ENCODE results near the gene MAPK13.
"Not testable (repeated sequence)": the region's sequence is repeated elsewhere in the genome, so short reads cannot be mapped to it uniquely, and the experiment has no call there.

MAPK13 gene

DNA sequence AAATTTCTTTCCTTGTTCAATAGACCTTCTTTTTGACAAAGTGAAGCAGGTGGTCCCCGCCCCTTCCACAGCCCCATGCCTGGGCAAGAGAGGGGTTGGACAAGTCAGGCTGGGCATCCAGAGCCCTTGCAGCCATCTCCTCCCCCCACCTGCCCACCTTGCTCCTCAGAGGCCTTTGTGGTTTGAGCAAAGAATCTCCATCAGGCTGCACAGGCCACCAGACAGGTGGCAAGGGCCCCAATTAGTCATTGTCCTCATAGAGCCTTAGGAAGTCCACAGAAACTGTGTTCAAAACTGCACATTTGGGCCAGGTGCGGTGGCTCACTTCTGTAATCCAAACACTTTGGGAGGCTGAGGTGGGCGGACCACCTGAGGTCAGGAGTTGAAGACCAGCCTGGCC lies 1.5 kb upstream of the MAPK13 start:
- DNase-seq, result no peak

DNA sequence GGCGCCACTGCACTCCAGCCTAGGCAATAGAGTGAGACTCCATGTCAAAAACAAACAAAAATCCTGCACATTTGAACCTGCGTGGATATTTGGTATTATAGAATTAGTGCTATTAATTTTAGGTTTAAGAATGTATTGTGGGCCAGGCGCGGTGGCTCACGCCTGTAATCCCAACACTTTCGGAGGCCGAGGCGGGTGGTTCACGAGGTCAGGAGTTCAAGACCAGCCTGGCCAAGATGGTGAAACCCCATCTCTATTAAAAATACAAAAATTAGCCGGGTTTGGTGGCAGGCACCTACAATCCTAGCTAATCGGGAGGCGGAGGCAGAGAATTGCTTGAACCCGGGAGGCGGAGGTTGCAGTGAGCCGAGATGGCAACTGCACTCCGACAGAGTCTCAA lies 979 bp upstream of the MAPK13 start:
- not testable (repeated sequence) for DNase-seq

- peak; percentile 49 for DNase-seq
Observed at GRCh38 chr6:36130667-36131510, 576 bp downstream of the MAPK13 start.

DNA sequence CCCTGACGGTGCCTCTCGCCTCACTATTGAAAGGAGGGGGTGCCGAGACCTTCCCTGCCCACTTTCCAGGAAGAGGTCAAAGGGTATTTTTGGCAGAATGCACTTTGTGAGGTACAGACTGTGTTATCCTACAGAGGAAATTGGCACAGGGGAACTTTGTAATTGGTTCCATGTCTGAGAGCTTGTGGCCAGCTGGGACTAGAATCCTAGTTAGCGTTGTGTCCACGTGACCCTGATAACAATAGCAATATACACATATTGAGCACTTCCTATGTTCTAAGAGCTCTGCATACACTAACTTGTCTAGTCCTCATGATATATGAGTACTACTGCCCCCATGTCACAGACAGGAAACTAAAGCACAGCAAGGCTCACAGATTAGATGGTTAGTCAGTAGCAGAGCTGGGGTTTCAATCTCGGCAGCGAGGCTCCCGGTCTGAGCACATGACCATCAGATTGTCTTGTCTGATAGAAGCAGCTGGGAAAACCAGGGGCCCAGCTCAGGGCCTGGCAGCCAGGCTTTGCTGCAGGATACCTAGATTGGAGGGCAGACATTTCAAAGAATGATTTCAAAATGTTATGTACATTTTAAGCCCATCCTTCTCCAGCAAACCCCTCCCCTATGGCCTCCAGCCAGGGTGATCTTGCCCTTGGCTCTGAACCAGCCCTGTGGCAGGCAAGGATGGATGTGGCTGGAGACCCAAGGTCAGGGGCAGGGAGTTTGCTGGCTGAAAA lies 1.4 kb downstream of the MAPK13 start:
- DNase-seq, result peak; percentile 77

DNA sequence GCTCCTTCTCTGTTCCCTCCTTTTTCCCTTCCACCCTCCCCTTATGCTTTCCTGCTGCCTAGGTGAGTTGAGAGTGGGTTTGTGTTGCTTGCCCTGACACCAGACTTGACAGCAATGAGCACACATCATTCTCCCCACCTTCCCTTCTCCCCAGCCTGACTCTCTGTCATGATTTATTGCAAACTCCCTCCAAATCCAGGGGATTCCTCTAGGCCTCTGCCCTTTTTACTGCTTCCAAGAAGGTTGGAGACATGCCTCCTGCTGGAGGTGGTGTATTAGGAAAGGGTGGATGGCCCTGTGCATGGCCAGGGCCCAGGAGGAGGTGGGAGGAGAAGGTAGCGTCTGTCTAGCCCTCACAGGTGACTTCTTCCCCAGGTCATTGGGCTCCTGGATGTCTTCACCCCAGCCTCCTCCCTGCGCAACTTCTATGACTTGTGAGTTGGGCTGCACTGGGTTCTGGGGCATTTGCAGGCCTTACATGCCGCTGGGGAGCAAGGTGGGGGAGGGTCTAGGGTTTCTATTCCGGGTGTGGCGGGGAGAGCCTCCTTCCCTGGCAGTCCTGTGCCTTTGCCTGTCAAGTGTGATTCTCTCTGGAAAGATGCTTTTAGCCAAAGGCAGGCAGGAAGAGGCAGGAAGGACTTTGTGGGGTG lies 2.1 kb downstream of the MAPK13 start:
- no peak for DNase-seq

DNA sequence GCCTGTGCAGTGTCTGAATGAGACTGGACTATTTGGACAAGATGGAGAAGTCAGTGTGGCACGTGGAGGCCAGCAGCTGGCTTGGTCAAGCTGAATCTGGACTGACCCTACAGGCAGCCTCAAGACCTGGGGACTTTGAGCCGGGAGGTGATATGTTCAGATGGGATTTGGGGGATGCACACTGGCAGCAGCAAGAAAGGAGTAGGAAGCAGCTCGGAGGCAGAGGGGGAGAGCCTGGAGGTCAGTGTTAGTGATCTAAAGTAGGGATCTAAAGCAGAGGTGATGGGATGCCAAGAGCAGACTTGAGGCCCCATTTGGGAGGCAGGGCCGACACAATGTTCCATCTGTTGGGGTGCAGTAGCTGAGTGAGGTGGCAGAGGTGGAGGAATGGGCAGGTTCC lies 2.8 kb downstream of the MAPK13 start:
- no peak for DNase-seq

DNA sequence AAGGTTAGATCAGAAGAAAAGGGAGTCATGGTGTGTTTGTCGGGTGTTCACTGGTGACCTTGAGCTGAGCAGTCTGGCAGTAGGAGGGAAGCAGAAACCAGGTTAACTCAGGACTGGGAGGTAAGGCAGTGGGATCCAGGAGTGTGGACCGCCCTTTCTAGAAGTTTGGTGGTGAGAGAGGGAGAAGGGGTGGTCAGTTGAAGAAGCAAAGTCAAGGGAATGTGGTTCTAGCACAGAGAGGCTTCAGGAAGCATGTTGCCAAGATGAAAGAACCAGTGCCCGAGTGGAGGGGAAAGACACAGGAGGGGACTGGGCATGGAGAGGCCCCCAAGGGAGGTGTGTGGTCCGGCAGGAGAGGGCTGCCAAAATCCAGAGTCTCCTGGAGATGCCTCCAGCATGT lies 3.6 kb downstream of the MAPK13 start:
- no peak for DNase-seq

DNA sequence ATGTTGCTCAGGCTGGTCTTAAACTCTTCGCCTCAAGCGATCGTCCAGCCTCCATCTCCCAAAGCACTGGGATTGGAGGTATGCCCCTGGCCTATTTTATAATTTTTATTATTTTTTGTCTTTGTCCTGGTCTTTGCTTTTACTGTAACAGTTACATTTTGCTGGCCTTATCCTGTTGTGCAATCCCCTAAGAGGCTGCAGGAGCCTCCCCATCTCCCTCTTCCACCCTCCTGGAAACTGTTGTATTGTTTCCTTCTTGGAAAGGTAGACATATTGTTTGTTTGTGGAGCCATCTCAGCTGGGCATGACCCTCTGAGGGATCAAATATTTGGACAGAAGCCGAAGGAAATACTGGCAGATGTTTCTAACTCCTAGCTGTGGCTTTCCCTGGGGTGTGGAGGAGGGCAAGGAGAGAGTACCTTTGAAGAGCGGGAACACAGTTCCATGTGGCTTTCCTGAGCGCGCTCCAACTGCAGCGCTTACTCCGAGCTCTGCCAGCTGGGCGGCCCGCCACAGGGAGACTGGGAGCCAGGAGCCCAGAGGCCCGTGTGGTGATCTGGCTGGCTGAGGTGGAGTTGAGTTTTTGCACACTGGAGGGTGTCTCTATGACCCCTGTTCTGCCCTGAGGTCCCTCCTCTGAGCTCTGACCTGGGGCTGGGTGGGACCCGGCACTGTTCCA lies 4.9 kb downstream of the MAPK13 start:
- DNase-seq, result no peak

- DNase-seq, result no peak
Observed at GRCh38 chr6:36136034-36136433, 5.7 kb downstream of the MAPK13 start.

GRCh38 chr6:36136551-36136950 lies 6.2 kb downstream of the MAPK13 start:
- no peak for DNase-seq

DNA sequence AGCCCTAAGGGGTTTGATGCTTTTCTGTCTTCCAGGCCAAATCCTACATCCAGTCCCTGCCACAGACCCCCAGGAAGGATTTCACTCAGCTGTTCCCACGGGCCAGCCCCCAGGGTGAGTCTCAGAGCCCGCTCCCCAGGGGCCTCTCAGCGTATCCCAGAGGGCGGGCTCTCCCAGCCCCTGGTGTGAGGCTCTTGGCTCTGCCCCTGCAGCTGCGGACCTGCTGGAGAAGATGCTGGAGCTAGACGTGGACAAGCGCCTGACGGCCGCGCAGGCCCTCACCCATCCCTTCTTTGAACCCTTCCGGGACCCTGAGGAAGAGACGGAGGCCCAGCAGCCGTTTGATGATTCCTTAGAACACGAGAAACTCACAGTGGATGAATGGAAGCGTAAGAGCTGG lies 8.4 kb downstream of the MAPK13 start:
- DNase-seq, result no peak

DNA sequence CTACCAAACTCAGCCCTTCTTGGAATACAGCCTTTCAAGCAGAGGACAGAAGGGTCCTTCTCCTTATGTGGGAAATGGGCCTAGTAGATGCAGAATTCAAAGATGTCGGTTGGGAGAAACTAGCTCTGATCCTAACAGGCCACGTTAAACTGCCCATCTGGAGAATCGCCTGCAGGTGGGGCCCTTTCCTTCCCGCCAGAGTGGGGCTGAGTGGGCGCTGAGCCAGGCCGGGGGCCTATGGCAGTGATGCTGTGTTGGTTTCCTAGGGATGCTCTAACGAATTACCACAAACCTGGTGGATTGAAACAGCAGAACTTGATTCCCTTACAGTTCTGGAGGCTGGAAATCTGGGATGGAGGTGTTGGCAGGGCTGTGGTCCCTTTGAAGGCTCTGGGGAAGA lies 9.1 kb downstream of the MAPK13 start:
- no peak for DNase-seq

DNA sequence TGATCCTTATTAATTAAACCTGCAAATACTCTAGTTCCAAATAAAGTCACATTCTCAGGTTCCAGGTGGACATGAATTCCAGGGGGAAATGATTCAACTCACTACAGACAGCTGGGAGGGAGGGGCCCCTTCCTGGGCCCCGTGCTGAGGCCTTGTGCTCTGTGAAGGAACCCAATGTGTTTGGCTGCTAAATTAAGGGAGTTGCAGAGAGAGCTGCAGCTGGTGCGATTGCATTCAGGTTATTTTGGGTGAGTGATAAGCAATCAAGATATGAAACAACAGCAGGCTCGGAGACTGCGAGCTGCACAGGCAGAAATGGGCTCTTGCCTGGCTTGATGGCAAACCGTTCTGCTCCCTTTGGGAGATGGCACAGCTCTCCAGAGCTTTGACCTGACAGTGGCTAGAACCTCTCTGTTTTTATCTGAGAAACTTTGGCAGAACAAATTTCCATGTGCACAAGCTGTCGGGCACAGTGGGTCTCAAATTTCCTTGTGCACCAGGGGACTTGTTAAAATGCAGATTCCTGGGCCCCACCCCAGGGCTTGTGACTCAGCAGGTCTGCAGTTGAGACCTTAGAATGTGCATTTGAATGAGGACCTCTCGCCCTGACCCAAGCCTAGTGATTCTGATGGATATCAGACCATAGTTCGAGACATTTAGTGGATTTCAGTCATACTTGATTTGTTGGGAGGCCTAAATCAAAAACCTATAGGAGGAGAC lies 9.8 kb downstream of the MAPK13 start:
- DNase-seq, result no peak

GRCh38 chr6:36141091-36141490 lies 10.8 kb downstream of the MAPK13 start:
- no peak for DNase-seq

- no peak for DNase-seq
Observed at GRCh38 chr6:36141961-36142360, 11.6 kb downstream of the MAPK13 start.

GRCh38 chr6:36142971-36143838 lies 12.9 kb downstream of the MAPK13 start:
- DNase-seq, result no peak

DNA sequence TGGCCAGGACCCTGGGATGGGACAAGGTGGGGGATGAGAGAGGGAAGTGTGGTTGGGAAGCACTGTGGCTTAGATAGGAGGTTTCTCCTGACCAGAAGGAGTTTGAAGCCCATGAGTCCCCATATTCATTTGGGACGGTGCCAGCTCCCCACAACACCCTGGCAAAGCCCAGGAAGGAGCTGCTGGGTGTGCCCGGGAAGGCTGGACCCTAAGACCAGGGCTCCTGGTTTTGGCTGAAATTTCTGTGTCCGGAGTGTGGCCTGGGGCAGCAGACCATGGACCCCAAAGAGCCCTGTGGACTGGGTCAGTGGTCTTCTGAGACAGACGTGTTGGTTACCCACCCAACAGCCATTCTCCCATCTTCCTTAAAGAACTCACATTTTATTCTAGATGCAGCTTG lies 15.2 kb downstream of the MAPK13 start:
- no peak for DNase-seq

DNA sequence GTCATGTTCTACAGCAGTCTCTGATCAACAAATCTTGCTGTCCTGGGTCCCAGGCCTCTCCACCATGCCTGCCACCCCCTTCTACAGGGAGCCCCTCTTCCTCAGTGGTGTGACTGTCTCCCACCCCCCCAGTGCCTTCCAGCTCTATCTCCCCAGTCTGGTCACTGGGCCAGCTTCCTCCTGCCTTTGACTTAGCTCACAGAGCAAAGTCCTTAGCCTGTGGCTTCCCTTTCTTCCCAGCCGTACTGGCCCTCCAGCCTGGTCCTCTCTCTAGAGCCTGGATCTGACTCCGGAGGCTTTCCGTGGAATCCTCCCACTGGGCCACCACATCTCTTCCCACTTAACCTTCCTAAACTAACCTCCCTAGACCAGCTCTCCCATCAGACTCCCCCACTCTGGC lies 17.0 kb downstream of the MAPK13 start:
- no peak for DNase-seq

- no peak for DNase-seq
Observed at GRCh38 chr6:36149476-36149875, 19.2 kb downstream of the MAPK13 start.

DNA sequence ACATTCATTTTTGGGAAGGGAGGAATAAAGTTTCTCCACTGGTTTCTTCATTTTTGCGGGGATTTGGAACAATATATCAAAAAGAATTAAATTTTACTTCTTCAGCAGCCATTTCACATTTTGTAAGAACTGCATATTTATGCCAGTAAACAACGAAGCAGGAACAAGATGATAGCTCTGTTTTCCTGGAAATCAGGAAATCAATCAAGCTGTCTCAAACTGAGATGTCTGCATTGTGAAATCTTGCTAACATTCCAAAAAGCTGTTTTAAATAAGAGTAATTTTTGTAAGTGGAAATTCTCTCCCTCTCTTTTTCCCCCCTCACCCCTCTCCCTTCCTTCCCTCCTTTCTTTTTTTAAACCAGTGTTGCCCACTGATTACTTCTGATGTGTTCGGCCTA lies 20.0 kb downstream of the MAPK13 start:
- DNase-seq, result no peak

GRCh38 chr6:36154286-36154685 lies 24.0 kb downstream of the MAPK13 start:
- no peak for DNase-seq

DNA sequence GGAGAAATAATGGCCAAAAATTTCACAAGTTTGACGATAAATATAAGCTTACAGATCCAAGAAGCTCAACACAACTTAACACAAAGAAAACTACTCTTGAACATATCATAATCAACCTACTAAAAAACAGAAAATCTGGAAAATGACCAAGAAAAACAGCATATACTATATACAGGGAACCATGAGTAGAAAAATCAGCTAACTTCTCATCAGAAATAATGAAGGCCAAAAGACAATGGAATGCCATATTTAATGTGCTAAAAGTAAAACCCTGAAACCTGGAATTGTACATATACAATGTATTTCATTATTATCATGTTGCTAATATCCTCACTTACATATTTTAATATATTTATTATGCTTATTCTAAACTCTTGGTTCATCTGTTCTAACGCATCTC lies 25.3 kb downstream of the MAPK13 start:
- DNase-seq, result no peak
